GM19193 (cell line): ENCODE results near the gene SLC35E2B.
A peak's percentile ranks its signal among the peaks of the same experiment; 100 is the strongest.

Experiments used
- POLR2A ChIP-seq: IDR thresholded peaks from 4 replicates; pipeline ENCODE4 v1.6.1; 2011; ENCODE audit not compliant: insufficient read depth, insufficient read length; ENCODE audit errors: extremely low read depth

The SLC35E2B gene

DNA sequence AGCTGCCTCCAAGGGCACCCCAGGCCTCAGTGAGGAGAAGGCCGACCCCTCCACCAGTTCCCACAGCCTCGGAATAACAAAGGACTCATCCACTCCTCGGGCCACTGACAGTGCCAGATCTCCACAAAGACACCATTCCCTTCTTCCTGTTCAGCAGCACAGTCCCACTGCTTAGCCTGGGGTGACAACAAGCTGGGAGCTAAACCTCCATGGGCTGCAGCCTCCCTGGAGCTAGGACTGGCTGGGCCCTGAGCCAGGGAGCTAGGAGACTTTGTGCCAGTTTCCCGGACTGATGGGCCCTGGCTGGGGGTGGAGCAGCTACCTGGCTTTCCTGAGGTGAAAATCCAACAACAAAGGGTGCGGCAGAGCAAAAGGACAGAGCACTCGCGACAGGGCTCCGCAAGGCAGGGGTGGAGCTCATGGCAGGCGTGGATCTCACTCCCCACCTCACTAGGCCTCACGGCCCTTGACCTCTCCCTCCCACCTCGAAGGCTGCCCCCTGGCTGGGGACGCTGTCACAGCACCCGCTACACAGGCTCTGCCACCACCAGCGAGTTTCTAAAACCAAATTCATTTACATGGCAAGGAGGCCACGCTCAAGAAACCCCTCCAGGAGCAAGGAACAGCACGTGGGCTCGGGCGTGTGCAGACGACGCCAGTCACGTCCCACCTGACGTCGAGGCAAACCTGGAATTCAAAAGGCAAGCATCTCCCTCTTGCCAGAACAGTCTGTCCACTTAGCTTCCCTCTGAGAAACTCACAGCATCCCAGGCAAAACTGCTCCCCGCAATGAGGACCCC lies 13.8 kb downstream of the SLC35E2B start:
- TF ChIP-seq POLR2A = peak; percentile 4

GRCh38 chr1:1677718-1678580 lies 14.6 kb downstream of the SLC35E2B start:
- TF ChIP-seq POLR2A = peak; percentile 61

- TF ChIP-seq POLR2A = no peak
Measured at GRCh38 chr1:1672181-1672965, 20.2 kb downstream of the SLC35E2B start.

- no peak for TF ChIP-seq POLR2A
Measured at GRCh38 chr1:1671365-1672119, 21.1 kb downstream of the SLC35E2B start.

GRCh38 chr1:1670866-1671265 lies 21.7 kb downstream of the SLC35E2B start:
- TF ChIP-seq POLR2A = no peak

GRCh38 chr1:1669468-1670440 lies 22.8 kb downstream of the SLC35E2B start:
- no peak for TF ChIP-seq POLR2A

GRCh38 chr1:1666526-1666925 lies 26.1 kb downstream of the SLC35E2B start:
- TF ChIP-seq POLR2A = no peak

DNA sequence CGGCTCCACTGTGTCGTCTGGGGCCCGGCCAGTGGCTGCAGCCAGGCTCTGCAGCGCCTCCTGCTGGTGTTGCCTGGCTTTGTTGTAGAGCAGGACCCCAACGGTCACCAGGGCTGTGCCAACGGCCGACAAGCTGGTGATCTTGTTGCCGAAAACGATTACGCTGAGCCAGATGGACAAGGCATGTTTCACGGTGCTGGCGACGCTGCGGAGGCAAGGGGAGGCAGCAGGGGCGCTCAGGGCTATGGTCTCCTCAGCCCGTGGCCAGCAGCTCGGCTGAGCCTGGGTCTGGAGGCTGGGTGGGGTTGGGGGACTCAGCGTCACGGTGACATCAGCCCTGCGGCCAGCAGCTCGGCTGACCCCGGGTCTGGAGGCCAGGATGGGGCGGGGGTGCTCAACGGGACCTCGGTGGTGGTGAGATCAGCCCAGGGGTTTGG lies 26.8 kb downstream of the SLC35E2B start:
- no peak for TF ChIP-seq POLR2A

GRCh38 chr1:1664941-1665814 lies 27.4 kb downstream of the SLC35E2B start:
- TF ChIP-seq POLR2A = no peak

GRCh38 chr1:1658583-1659549 lies 33.7 kb downstream of the SLC35E2B start, which contains the start of gene CDK11B:
TSS of gene CDK11B (minus strand) at chr1:1659004. CDS start at chr1:1657485, 1,519 bp downstream.
- peak; percentile 36 for TF ChIP-seq POLR2A

- no peak for TF ChIP-seq POLR2A
Measured at GRCh38 chr1:1631782-1632420, 60.7 kb downstream of the SLC35E2B start, which contains the start of gene MMP23B. TSS of gene MMP23B (plus strand) at chr1:1632173. CDS start at chr1:1632219, 46 bp downstream.
